IMR-90 (cell line): Measurements from ENCODE around the gene CTNNA1. TPM values are rescaled to one million over a fixed set of nuclear protein-coding genes. Genes with fewer than 3 reads are reported as not detected.

Experiments used
- ATAC-seq: fragments of 200-7000 bp; cut with Tn5 transposase; 2 replicates; pipeline ENCODE4 v1.9.1; 2020; ENCODE audit warnings: low read depth, mild to moderate bottlenecking, moderate library complexity
- BruUV-seq: library from RNA; stranded (reverse); fragments of 400-500 nt; replicated peaks from 2 replicates; lab custom pipeline; 2021; lab: Mats Ljungman, UMichigan
- CTCF ChIA-PET: fragments of 300-600 bp; formaldehyde crosslinking; extraction: SDS; loops from one replicate; lab custom pipeline; 2021; ENCODE audit warnings: antibody characterized with exemption; lab: Yijun Ruan, JAX
- POLR2A ChIA-PET: fragments of 300-600 bp; sonication (Branson Sonifier 250); formaldehyde crosslinking; loops from one replicate; lab custom pipeline; 2022; ENCODE audit warnings: antibody characterized with exemption; ENCODE audit not compliant: unreplicated experiment; lab: Charles Lee
- DNase-seq: peaks from one replicate; pipeline ENCODE4 v3.0.0; 2013
- H2AFZ ChIP-seq: replicated peaks from 2 replicates; pipeline ENCODE3; 2013; ENCODE audit warnings: low read length, mild to moderate bottlenecking; ENCODE audit not compliant: poor library complexity
- H2AK5ac ChIP-seq: 2 replicates; pipeline ENCODE4 v1.6.1; 2013; ENCODE audit warnings: low read depth, low read length, inconsistent platforms
- H2AK9ac ChIP-seq: replicated peaks from 2 replicates; pipeline ENCODE3; 2013; ENCODE audit warnings: mild to moderate bottlenecking, low read depth, low read length, moderate library complexity; ENCODE audit not compliant: poor library complexity
- H2BK120ac ChIP-seq: 2 replicates; pipeline ENCODE4 v1.6.1; 2013; ENCODE audit warnings: low read depth, low read length, inconsistent platforms
- H2BK15ac ChIP-seq: 3 replicates; pipeline ENCODE4 v1.6.1; 2013; ENCODE audit warnings: low read depth, low read length, inconsistent platforms
- H2BK20ac ChIP-seq: 2 replicates; pipeline ENCODE4 v1.6.1; 2013; ENCODE audit warnings: low read depth, mild to moderate bottlenecking, inconsistent platforms, low read length, moderate library complexity
- H2BK5ac ChIP-seq: 2 replicates; pipeline ENCODE4 v1.6.1; 2013; ENCODE audit warnings: mild to moderate bottlenecking, low read depth, low read length, inconsistent platforms; ENCODE audit not compliant: poor library complexity, severe bottlenecking
- H3K14ac ChIP-seq: replicated peaks from 2 replicates; pipeline ENCODE4 v1.6.1; 2013; ENCODE audit warnings: low read depth, low read length, inconsistent platforms
- H3K18ac ChIP-seq: 2 replicates; pipeline ENCODE4 v1.6.1; 2013; ENCODE audit warnings: low read depth, low read length, control low read depth
- H3K23ac ChIP-seq: 2 replicates; pipeline ENCODE4 v1.6.1; 2013; ENCODE audit warnings: low read depth, low read length, inconsistent platforms
- H3K27ac ChIP-seq: 2 replicates; pipeline ENCODE4 v1.5.1; 2013; ENCODE audit warnings: mild to moderate bottlenecking, control low read depth, low read length; ENCODE audit not compliant: insufficient read depth
- H3K27me3 ChIP-seq: 2 replicates; pipeline ENCODE4 v1.6.1; 2013; ENCODE audit warnings: low read length; ENCODE audit not compliant: control insufficient read depth, insufficient read depth
- H3K36me3 ChIP-seq: 2 replicates; pipeline ENCODE4 v1.6.1; 2013; ENCODE audit warnings: low read length, mixed read lengths; ENCODE audit not compliant: control insufficient read depth, insufficient read depth
- H3K4ac ChIP-seq: 2 replicates; pipeline ENCODE4 v1.6.1; 2013; ENCODE audit warnings: low read depth, low read length, inconsistent platforms
- H3K4me1 ChIP-seq: 2 replicates; pipeline ENCODE4 v1.6.1; 2013; ENCODE audit warnings: low read length, mixed read lengths; ENCODE audit not compliant: control insufficient read depth, insufficient read depth
- H3K4me2 ChIP-seq: 2 replicates; pipeline ENCODE4 v1.6.1; 2013; ENCODE audit warnings: low read depth, mild to moderate bottlenecking, control low read depth, low read length, moderate library complexity
- H3K4me3 ChIP-seq: 2 replicates; pipeline ENCODE4 v1.5.1; 2013; ENCODE audit warnings: low read depth, mild to moderate bottlenecking, control low read depth, low read length, moderate library complexity; ENCODE audit not compliant: insufficient read depth
- H3K56ac ChIP-seq: 2 replicates; pipeline ENCODE4 v1.6.1; 2013; ENCODE audit warnings: low read length, inconsistent platforms; ENCODE audit not compliant: insufficient read depth; ENCODE audit errors: extremely low read depth
- H3K79me1 ChIP-seq, 2 experiments: 2 replicates each; pipeline ENCODE4 v1.6.1; 2013; ENCODE audit warnings: low read length in 2 of 2, inconsistent platforms in 1 of 2, low read depth in 1 of 2
- H3K9ac ChIP-seq: 2 replicates; pipeline ENCODE4 v1.6.1; 2013; ENCODE audit warnings: low read depth, low read length, control low read depth
- H3K9me1 ChIP-seq: 2 replicates; pipeline ENCODE4 v1.6.1; 2013; ENCODE audit warnings: low read length, inconsistent platforms; ENCODE audit not compliant: insufficient read depth
- H3K9me3 ChIP-seq: 2 replicates; pipeline ENCODE4 v1.6.1; 2013; ENCODE audit warnings: low read length; ENCODE audit not compliant: control insufficient read depth, insufficient read depth
- H4K20me1 ChIP-seq: 2 replicates; pipeline ENCODE4 v1.6.1; 2013; ENCODE audit warnings: low read length, inconsistent platforms; ENCODE audit not compliant: insufficient read depth
- H4K5ac ChIP-seq: 2 replicates; pipeline ENCODE4 v1.6.1; 2013; ENCODE audit warnings: mild to moderate bottlenecking, low read depth, low read length, control low read depth
- H4K8ac ChIP-seq, 2 experiments: 2 replicates each; pipeline ENCODE4 v1.6.1; 2013; ENCODE audit warnings: low read depth in 2 of 2, low read length in 2 of 2, control low read depth in 1 of 2, inconsistent platforms in 1 of 2
- H4K91ac ChIP-seq: 2 replicates; pipeline ENCODE4 v1.6.1; 2013; ENCODE audit warnings: low read depth, low read length, inconsistent platforms; ENCODE audit not compliant: insufficient read depth
- BHLHE40 ChIP-seq: fragments of 150-350 bp; IDR thresholded peaks from 2 replicates; pipeline ENCODE4 v1.6.1; 2016; ENCODE audit warnings: mild to moderate bottlenecking, low read depth, low read length
- FOS ChIP-seq: fragments of 150-350 bp; IDR thresholded peaks from 2 replicates; pipeline ENCODE4 v1.6.1; 2016; ENCODE audit warnings: low read depth, low read length
- MAFK ChIP-seq: IDR thresholded peaks from 2 replicates; pipeline ENCODE4 v1.6.1; 2012; ENCODE audit warnings: low read depth, low read length, improper control_type of control experiment
- RCOR1 ChIP-seq: IDR thresholded peaks from 2 replicates; pipeline ENCODE4 v1.6.1; 2012; ENCODE audit warnings: mild to moderate bottlenecking, low read length, improper control_type of control experiment; ENCODE audit not compliant: insufficient replicate concordance
- RFX5 ChIP-seq: IDR thresholded peaks from 2 replicates; pipeline ENCODE4 v1.8.0; 2012; ENCODE audit warnings: low read depth, mild to moderate bottlenecking, low read length, moderate library complexity
- WGBS, 2 experiments: methylation state at CpG; one replicate each; pipeline versions ENCODE4 v1.1.5 to v1.1.7; 2013; ENCODE audit warnings: missing lambda C conversion rate in 2 of 2; ENCODE audit not compliant: insufficient read length in 1 of 2; ENCODE audit errors: extremely low coverage in 2 of 2; 5-methylcytosine and 5-hydroxymethylcytosine counted together
- dilution Hi-C: fragments of 300-500 bp; cut with HindIII; formaldehyde crosslinking; loops from one replicate; pipeline ENCODE4 v1.14.3; 2018; ENCODE audit warnings: low sequenced_read_pairs; ENCODE audit not compliant: unreplicated experiment
- in situ Hi-C: fragments of 300-500 bp; cut with MboI; formaldehyde crosslinking; loops from 3 replicates; pipeline ENCODE4 v1.14.3; 2019; ENCODE audit warnings: low sequenced_read_pairs, inconsistent platforms, mixed read lengths
- intact Hi-C: fragments of 100-400 bp; cut with micrococcal nuclease; formaldehyde crosslinking; loops from 2 replicates; pipeline ENCODE4 v1.10.0; 2022
- polyA plus RNA-seq, 3 experiments: library from polyadenylated mRNA; depleted of rRNA; stranded (reverse); fragments of >200 nt; gene quantifications; 2 replicates each; pipeline ENCODE4 v1.2.3, GENCODE V29; 2012; ENCODE audit warnings: low replicate concordance in 1 of 3
- total RNA-seq: library from RNA; depleted of rRNA; stranded (reverse); fragments of >200 nt; gene quantifications from 2 replicates; pipeline ENCODE4 v1.2.3, GENCODE V29; 2012
- TF ChIP-seq, protein P1 (sequence below): conservative IDR thresholded peaks from 2 replicates; pipeline ENCODE4 v1.5.1; 2012; ENCODE audit warnings: mild to moderate bottlenecking, low read depth, low read length, improper control_type of control experiment

The CTNNA1 gene
- total and polyA plus RNA-seq, 2 of the 4 experiments (the other 2 are of a cell fraction) = 220 to 471 TPM

- intact Hi-C loops = no loop called here
- CTCF ChIA-PET = interaction anchor here (1.3 kb wide), 1 partner anchor 133 kb away, joined by 3 read pairs; no protein-coding TSS in a partner anchor
- no peak overlapping the region for H3K27ac ChIP-seq
Measured at GRCh38 chr5:138711811-138712210, 41.4 kb upstream of the CTNNA1 start.

More at GRCh38 chr5:138711811-138712210, 41.4 kb upstream of the CTNNA1 start:
- Histone ChIP-seq H3K79me1 (no peaks in the 10 kb centered on the region), H2BK15ac (no peak overlapping the region), H3K9ac (no peak overlapping the region), H4K8ac (no peak overlapping the region), H2AFZ (no peak overlapping the region), H4K20me1 (no peaks in the 10 kb centered on the region), H3K56ac (no peak overlapping the region), H4K5ac (no peak overlapping the region), H3K4ac (no peak overlapping the region), H3K9me1 (no peaks in the 10 kb centered on the region), H3K23ac (no peak overlapping the region), H3K4me3 (no peak overlapping the region), H2AK9ac (no peak overlapping the region), H3K9me3 (no peaks in the 10 kb centered on the region), H3K36me3 (no peaks in the 10 kb centered on the region), H3K27me3 (peaks cover 3% of the 10 kb centered on the region; the same call in 1 of the 2 replicates), H4K91ac (no peak overlapping the region), H2BK120ac (no peak overlapping the region), H3K18ac (no peak overlapping the region), H3K4me1 (peaks cover 5% of the 10 kb centered on the region), H2BK5ac (no peak overlapping the region), H2BK20ac (no peak overlapping the region), H3K14ac (no peak overlapping the region), H2AK5ac (no peak overlapping the region), H3K4me2 (no peak overlapping the region)
- no TSS peak for BruUV-seq
- POLR2A ChIA-PET = no interaction called here
- dilution Hi-C loops (no loop called here), in situ Hi-C loops (no loop called here)
- no peak for DNase-seq
- ATAC-seq = peak; percentile 33
- TF ChIP-seq RCOR1 (no peak), MAFK (no peak), FOS (no peak), BHLHE40 (no peak), RFX5 (no peak)
- TF ChIP-seq, protein P1, sequence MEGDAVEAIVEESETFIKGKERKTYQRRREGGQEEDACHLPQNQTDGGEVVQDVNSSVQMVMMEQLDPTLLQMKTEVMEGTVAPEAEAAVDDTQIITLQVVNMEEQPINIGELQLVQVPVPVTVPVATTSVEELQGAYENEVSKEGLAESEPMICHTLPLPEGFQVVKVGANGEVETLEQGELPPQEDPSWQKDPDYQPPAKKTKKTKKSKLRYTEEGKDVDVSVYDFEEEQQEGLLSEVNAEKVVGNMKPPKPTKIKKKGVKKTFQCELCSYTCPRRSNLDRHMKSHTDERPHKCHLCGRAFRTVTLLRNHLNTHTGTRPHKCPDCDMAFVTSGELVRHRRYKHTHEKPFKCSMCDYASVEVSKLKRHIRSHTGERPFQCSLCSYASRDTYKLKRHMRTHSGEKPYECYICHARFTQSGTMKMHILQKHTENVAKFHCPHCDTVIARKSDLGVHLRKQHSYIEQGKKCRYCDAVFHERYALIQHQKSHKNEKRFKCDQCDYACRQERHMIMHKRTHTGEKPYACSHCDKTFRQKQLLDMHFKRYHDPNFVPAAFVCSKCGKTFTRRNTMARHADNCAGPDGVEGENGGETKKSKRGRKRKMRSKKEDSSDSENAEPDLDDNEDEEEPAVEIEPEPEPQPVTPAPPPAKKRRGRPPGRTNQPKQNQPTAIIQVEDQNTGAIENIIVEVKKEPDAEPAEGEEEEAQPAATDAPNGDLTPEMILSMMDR = no peak
- WGBS, 2 experiments = no CpG with 5 or more reads among the region's 3 CpGs
